Activated CD8-positive, alpha-beta memory T cell treated with anti-CD3 and anti-CD28 coated beads, Interleukin-2, amount 50 U/mL, for 1 hour (primary cell): Measurements from ENCODE around the gene HIGD2A.

Experiments
- DNase-seq: peaks from one replicate; pipeline ENCODE4 v3.0.0-alpha.2; 2020; ENCODE audit errors: extremely low read depth

Gene HIGD2A

GRCh38 chr5:176369934-176370711 is 18.4 kb upstream of the HIGD2A start:
- DNase-seq: no peak

DNA sequence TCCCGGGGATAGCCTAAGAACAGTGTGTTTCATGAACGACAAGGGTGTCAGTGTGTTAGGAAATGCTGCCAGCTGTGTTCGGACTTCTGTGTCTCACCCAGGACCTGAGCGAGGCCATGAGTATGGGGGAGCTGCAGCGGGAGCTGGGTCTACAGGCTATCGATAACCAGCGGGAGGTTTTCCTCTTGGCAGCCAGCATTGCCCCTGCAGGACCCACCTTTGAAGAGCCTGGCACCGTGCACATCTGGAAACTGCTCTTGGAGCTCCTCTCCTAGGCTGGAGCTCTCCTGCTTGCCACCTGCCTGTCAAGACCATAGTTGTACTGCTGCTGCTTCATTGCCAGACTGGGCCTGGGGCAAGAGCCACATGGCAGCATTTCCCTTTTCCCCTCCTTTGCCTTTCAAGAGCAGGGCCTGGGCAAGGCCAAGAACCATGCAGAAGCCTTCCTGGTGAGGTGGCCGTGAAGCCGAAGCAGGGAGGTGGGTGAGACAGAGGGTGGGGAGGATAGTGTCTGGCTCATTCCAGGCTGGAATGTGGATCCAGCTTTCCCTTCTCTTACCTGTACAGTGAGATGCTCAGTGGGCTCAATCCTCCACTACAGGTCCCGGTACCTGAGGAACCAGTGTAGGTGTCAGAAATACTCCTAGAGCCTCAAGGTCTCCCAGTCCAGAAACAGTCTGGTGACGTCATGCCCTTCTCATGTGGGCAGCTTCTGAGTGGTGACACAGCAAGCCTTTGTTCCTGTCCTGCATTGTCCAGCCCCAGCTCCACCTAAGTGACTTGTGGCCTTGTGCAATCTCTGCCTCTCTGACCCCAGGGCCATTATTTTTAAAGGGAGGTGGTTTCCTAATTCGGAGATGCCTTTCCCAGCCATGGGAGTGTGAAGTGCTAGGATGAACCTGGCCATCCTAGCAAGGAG is 16.7 kb upstream of the HIGD2A start:
- DNase-seq: no peak

GRCh38 chr5:176373100-176373818 is 15.3 kb upstream of the HIGD2A start:
- no peak for DNase-seq

GRCh38 chr5:176379881-176380280 is 8.7 kb upstream of the HIGD2A start:
- DNase-seq: no peak

- no peak for DNase-seq
Measured at GRCh38 chr5:176381423-176381822, 7.1 kb upstream of the HIGD2A start.

DNA sequence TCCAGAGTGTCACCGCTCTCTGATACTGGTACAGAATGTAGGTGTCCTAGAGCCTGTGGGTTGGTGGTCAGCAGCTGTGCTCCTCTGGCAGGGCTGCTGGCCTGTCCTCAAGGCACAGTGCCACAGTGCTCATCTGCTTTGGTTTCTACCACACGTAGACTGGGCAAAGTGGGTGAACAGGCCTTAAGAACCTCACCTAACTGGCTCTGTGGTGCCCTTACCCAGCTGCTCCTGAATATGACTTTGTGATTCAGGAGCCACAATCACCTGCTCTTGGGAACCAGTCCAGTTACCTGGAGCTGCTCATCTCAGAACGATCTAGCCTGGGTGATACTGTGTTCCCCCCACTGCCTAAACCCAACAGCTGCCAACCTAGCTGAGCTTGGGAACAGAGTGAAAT is 6.6 kb upstream of the HIGD2A start:
- no peak for DNase-seq

DNA sequence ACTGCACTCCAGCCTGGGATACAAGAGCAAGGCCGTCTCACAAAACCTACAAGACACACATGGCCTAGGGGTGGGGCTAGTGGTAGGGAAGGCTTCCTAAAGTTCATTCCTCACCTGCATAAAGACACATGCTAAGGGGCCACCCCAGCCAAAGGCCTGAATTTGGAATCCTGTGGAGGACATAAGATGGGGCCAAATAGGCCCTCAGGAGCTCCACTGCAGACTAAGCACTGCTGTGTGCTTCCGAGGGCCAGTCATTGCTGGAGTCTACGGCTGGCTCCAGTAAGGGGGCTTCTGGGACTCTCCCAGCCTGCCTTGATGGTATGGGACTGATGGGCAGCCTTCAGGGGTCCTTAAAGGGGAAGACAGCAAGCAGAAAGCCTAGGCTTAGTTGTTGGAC is 5.8 kb upstream of the HIGD2A start:
- no peak for DNase-seq

DNA sequence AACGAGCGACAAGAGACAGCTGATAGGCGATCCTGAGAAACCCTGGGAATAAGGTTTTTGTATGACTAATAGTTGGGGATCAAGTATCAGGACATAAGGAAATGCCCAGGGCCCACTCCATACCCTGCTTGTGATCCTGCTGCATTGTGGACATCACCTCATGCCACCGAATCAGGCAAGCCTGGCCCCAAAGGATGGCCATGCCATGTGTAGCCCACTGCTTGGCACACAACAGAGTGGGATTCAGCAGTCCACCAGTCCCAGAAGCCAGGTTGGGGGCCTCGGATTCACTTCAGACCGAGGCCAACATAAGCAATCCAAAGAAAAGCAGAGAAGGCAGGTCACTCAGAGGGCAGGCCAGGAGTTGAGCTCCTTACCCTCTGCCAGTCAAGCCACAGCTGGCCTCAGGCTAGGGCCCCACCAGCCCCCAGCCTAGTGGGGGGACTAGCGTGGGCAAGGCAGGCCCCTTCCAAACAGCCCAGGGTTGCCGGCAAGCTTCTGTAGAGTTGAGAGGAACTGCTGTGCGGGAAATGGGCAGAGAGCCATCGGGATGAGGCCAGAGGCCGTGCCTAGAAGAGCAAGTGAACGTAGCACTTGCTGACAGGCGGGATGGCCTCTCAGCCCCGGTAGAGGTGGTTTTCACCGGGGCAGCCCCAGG is 5.2 kb upstream of the HIGD2A start:
- DNase-seq: no peak

DNA sequence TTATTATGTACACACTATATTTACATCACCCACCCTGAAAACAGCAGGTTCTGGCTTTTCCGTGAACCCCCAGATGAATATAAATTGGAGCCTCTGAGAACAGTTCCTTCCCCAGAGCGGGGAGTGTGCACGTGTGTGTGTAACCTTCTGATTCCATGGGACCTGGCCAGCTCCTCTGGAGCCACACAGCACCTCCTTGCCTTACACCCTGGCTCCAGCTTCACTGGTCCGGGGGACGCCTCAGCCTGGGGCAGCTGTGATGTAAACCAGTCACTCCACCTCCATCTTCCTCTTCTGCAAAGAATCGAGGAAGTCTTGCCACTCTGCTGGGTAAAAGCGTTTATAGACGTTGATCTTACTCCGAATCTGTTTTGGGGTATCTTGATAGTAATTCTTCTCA is 4.6 kb upstream of the HIGD2A start:
- no peak for DNase-seq

- no peak for DNase-seq
Measured at GRCh38 chr5:176384366-176384930, 4.1 kb upstream of the HIGD2A start.

DNA sequence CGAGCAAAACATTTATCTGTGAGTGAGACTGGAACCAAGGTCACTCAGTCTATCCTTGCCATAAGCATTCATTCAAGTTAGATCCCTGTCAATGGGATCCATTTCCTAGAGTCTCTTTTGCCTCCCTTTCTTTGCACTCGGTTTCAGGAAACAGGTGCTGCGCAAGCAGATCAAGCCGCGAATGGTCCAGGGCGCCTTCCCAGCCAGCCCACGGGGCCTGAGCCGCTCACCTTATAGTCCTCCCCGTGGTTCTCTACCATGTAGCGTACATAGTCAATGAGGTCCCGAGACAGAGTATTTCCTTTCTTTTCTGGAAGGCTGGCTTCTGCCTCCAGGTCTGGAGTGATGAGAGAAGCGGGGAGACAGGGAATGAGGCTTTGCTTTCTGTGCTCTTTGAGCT is 3.6 kb upstream of the HIGD2A start:
- no peak for DNase-seq

DNA sequence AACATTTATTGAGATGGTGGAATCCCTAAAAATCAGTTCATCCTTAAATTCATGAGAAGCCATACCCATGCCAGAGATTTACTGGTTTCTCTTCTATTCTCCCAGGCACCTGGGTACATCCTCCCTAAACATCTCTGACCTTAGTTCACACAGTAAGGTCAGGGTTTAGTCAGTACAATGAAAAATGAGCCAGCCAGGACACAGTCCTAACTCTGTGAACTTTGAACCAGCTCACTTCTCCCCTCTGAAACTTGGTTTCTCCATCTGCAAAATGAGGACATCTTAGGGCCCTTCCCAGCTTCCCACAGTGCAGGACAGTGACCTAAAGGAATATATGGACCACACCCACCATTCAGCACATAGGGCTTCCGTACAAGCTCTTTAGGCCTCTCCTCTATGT is 2.1 kb upstream of the HIGD2A start:
- DNase-seq: no peak

DNA sequence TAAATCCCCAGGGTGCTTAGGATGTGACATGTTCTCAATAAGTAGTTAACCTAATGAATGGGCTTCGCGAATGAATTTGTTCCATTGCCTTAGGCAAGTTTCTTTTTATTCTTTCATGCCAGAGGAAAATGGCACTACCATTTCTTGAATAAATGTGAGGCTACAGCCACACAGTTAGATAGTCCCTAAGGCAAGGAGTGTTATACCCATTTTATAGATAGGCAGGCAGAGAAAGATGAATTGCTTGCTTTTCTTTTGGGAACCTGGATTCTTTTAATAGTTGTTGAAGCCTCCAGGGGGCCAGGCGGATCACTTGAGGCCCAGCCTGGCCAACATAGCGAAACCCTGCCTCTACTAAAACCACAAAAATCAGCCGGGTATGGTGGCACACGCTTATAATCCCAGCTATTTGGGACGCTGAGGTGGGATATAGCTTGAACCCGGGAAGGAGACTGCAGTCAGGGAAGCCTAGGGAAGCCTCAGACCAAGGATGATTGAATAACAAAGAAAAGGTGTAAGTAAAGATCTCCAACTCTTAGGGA is 1.1 kb upstream of the HIGD2A start:
- DNase-seq: no peak

- DNase-seq: no peak
Measured at GRCh38 chr5:176388003-176388443, 528 bp upstream of the HIGD2A start.

GRCh38 chr5:176389135-176390123 is 878 bp downstream of the HIGD2A start:
- DNase-seq: no peak

DNA sequence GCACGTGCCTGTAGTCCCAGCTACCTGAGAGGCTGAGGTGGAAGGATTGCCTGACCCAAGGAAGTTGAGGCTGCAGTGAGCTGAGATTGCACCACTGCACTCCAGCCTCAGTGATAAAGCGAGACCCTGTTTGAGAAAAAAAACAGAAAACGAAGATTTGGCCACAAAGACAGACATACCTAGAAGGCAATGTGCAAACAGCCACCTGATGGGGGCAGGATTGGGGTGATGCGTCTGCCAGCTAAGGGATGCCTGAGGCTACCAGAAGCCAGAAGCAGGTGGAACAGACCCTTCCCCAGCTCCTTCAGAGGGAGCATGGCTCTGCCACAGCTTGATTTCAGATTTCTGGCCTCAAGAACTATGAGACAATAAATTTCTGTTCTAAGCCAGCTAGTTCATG is 2.9 kb downstream of the HIGD2A start:
- no peak for DNase-seq

DNA sequence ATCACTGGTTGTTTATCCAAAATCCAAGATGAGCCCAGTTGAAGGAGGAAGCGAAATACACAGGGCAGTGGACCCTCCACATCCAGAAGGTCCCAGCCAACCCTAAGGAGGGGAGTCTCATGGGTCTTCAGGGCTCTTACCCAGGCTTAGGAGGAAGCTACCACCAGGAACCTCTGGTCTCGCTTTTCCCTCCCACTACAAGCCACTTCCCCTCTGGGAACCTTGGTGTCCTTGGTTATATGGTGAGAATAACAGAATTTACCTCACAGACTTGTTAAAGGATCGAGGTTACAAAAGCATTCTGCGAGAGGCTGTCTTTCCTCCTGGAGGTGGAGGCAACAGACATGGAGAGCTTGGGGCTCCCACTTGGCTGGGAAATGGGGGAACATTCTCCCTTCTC is 3.4 kb downstream of the HIGD2A start:
- DNase-seq: no peak

- no peak for DNase-seq
Measured at GRCh38 chr5:176392526-176392925, 4.0 kb downstream of the HIGD2A start.

- no peak for DNase-seq
Measured at GRCh38 chr5:176394096-176394495, 5.5 kb downstream of the HIGD2A start.
